PC-9 (cell line): ENCODE results near the gene PRKAR2B.

Source experiments
- EZH2 ChIP-seq: fragments of 200-600 bp; sonication (generic); IDR thresholded peaks from 2 replicates; pipeline ENCODE4 v1.8.0; 2017; ENCODE audit warnings: antibody characterized with exemption, low read depth
- TF ChIP-seq, protein P1 (sequence below): fragments of 200-600 bp; sonication (generic); conservative IDR thresholded peaks from 2 replicates; pipeline ENCODE4 v1.6.1; 2017; ENCODE audit warnings: mixed run types, antibody characterized with exemption, mild to moderate bottlenecking, moderate library complexity

DNA sequence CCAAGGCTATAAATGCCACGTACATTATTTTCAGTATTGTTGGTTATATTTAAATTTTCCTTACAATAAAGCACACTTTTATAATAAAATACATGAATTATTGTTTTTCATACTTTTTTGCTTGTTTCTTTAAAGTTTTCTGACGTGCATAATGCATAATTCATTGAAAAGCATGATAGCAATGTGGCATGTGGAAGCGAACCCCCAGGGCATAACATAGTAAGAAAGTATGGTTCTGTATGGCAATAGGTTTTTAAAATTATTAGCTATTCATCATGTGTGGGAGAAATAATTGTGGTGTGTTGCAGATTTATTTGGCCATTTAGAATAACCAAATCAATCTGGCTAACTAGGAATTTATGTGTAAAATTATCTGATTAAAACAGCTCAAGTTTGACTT is 116.9 kb downstream of the PRKAR2B start:
- TF ChIP-seq, protein P1, sequence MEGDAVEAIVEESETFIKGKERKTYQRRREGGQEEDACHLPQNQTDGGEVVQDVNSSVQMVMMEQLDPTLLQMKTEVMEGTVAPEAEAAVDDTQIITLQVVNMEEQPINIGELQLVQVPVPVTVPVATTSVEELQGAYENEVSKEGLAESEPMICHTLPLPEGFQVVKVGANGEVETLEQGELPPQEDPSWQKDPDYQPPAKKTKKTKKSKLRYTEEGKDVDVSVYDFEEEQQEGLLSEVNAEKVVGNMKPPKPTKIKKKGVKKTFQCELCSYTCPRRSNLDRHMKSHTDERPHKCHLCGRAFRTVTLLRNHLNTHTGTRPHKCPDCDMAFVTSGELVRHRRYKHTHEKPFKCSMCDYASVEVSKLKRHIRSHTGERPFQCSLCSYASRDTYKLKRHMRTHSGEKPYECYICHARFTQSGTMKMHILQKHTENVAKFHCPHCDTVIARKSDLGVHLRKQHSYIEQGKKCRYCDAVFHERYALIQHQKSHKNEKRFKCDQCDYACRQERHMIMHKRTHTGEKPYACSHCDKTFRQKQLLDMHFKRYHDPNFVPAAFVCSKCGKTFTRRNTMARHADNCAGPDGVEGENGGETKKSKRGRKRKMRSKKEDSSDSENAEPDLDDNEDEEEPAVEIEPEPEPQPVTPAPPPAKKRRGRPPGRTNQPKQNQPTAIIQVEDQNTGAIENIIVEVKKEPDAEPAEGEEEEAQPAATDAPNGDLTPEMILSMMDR = no peak
- TF ChIP-seq EZH2 = no peak
